Liver (tissue), 9 donors: ENCODE measurements around the gene RFLNA. TPM values are rescaled to one million over a fixed set of nuclear protein-coding genes. Genes with fewer than 3 reads are reported as not detected.

ENCODE experiments used
- DNase-seq: peaks from one replicate; pipeline ENCODE4 v3.0.0-alpha.2; 2017; ENCODE audit warnings: low spot score
- H3K27ac ChIP-seq, 2 donors: one replicate each; pipeline ENCODE4 v1.7.0; 2013; ENCODE audit warnings: inconsistent platforms in 2 of 2, low read length in 2 of 2, control low read depth in 1 of 2, low read depth in 1 of 2, mild to moderate bottlenecking in 1 of 2
- H3K27me3 ChIP-seq, 4 donors: one replicate each; pipeline versions ENCODE4 v1.6.1 to v1.7.0; 2013; ENCODE audit warnings: low read length in 3 of 4, inconsistent platforms in 1 of 4, mild to moderate bottlenecking in 1 of 4, moderate library complexity in 1 of 4; ENCODE audit not compliant: control insufficient read depth in 4 of 4, insufficient read depth in 4 of 4
- H3K36me3 ChIP-seq, 4 donors: one replicate each; pipeline versions ENCODE4 v1.6.1 to v1.7.0; 2013; ENCODE audit warnings: low read length in 3 of 4, mild to moderate bottlenecking in 3 of 4, low read depth in 1 of 4, moderate library complexity in 1 of 4; ENCODE audit not compliant: control insufficient read depth in 4 of 4, insufficient read depth in 3 of 4
- H3K4me1 ChIP-seq, 4 donors: one replicate each; pipeline versions ENCODE4 v1.6.1 to v1.7.0; 2013; ENCODE audit warnings: low read length in 3 of 4, mild to moderate bottlenecking in 3 of 4, moderate library complexity in 1 of 4; ENCODE audit not compliant: control insufficient read depth in 4 of 4, insufficient read depth in 4 of 4
- H3K4me3 ChIP-seq, 3 donors: one replicate each; pipeline versions ENCODE4 v1.6.1 to v1.7.0; 2013; ENCODE audit warnings: low read length in 3 of 3, control low read depth in 1 of 3, low read depth in 1 of 3, mild to moderate bottlenecking in 1 of 3
- H3K9ac ChIP-seq, 2 donors: one replicate each; pipeline ENCODE4 v1.7.0; 2013; ENCODE audit warnings: low read length in 2 of 2, mild to moderate bottlenecking in 2 of 2, moderate library complexity in 2 of 2, control low read depth in 1 of 2, low read depth in 1 of 2
- H3K9me3 ChIP-seq, 4 donors: one replicate each; pipeline versions ENCODE4 v1.6.1 to v1.7.0; 2013; ENCODE audit warnings: low read length in 3 of 4; ENCODE audit not compliant: control insufficient read depth in 4 of 4
- CTCF ChIP-seq: fragments of 150-350 bp; IDR thresholded peaks from 2 replicates; pipeline ENCODE4 v1.5.1; 2017; ENCODE audit warnings: improper control_type of control experiment, low read depth, low read length; ENCODE audit not compliant: missing input control
- FOXA1 ChIP-seq: IDR thresholded peaks from 2 replicates; pipeline ENCODE4 v1.6.1; 2016; ENCODE audit warnings: antibody characterized with exemption
- GABPA ChIP-seq, 2 donors: IDR thresholded peaks in 1 of 2; conservative IDR thresholded peaks in 1 of 2; 2 replicates each; pipeline ENCODE4 v1.6.1; 2016; ENCODE audit warnings: antibody characterized with exemption in 2 of 2, mild to moderate bottlenecking in 1 of 2, moderate library complexity in 1 of 2
- HNF4A ChIP-seq, 2 donors: conservative IDR thresholded peaks; 2 replicates each; pipeline ENCODE4 v1.6.1; 2016; ENCODE audit warnings: antibody characterized with exemption in 2 of 2, mild to moderate bottlenecking in 2 of 2
- HNF4G ChIP-seq: IDR thresholded peaks from 2 replicates; pipeline ENCODE4 v1.6.1; 2016; ENCODE audit warnings: antibody characterized with exemption
- JUND ChIP-seq, 2 donors: IDR thresholded peaks; 2 replicates each; pipeline ENCODE4 v1.6.1; 2016; ENCODE audit warnings: antibody characterized with exemption in 2 of 2
- RAD21 ChIP-seq, 2 donors: IDR thresholded peaks; 2 replicates each; pipeline ENCODE4 v1.6.1; 2016; ENCODE audit warnings: antibody characterized with exemption in 2 of 2, mild to moderate bottlenecking in 2 of 2
- RXRA ChIP-seq, 2 donors: IDR thresholded peaks; 2 replicates each; pipeline ENCODE4 v1.6.1; 2017 to 2018; ENCODE audit warnings: antibody characterized with exemption in 2 of 2, mild to moderate bottlenecking in 1 of 2
- SP1 ChIP-seq: IDR thresholded peaks from 2 replicates; pipeline ENCODE4 v1.6.1; 2018; ENCODE audit warnings: antibody characterized with exemption, mild to moderate bottlenecking
- ZBTB33 ChIP-seq: IDR thresholded peaks from 2 replicates; pipeline ENCODE4 v1.6.1; 2016; ENCODE audit warnings: antibody characterized with exemption
- WGBS: extraction: QIAGEN DNeasy Blood & Tissue Kit; methylation state at CpG from one replicate; pipeline ENCODE4 v1.1.7; 2013; 5-methylcytosine and 5-hydroxymethylcytosine counted together
- polyA plus RNA-seq, 2 donors: library from polyadenylated mRNA; stranded (reverse) in 1 of 2; unstranded in 1 of 2; fragments of 200-250 nt in 1 of 2; fragments of >200 nt in 1 of 2; fragmentation: Nextera tagmentation in 1 of 2; extraction: Ambion mirVana in 1 of 2; gene quantifications; one replicate each; pipeline versions ENCODE4 v1.2.1 to v1.2.3, GENCODE V29; 2013 to 2015
- total RNA-seq, 2 donors: library from RNA; depleted of rRNA; stranded (reverse); fragments of >200 nt; gene quantifications; one replicate each; pipeline ENCODE4 v1.2.3, GENCODE V29; 2014
- TF ChIP-seq, protein P1 (sequence below): IDR thresholded peaks from 2 replicates; pipeline ENCODE4 v1.6.1; 2016; ENCODE audit warnings: antibody characterized with exemption
- donor health status: healthy.
- donor health status: healthy.
- donor health status: healthy.
- donor health status: healthy.
- donor health status: healthy.

RFLNA gene
- total and polyA plus RNA-seq, 4 donors: 0.05 TPM; not detected in 2

DNA sequence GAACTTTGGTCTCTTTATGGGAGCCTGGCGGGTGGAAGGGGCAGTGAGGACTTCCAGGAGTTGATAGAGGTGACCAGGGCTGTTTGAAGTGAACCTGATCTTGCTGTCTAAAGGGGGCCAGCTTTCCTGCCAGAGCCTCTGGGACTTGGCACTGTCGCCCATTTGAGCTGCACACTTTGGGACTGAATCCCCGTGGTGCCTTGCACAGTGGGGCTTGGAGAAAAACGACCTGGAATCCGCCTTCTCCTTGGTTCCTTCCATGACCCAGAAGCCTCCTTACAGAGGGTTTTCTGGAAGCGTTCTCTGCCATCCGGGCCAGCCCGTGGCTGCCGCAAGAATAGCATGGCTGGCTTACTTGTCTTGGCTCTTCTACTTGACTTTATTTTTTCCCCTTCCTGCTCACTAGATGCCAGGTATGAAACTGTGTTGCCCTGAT lies 2.0 kb downstream of the RFLNA start (continued):
- TF ChIP-seq CTCF (no peak), GABPA (IDR thresholded peaks at IDR 0.05 in 1 of 2, conservative IDR thresholded peaks at IDR 0.05 in 1 of 2) (no peak), ZBTB33 (no peak)

- Histone ChIP-seq H3K27me3 (peaks cover 0 to 6% (median 0%) of the 10 kb centered on the region in 4 donors), H3K9me3 (no peaks in the 10 kb centered on the region), H3K36me3 (no peaks in the 10 kb centered on the region), H3K4me1 (peaks cover 0 to 8% (median 3%) of the 10 kb centered on the region in 4 donors), H3K4me3 (no peak overlapping the region), H3K27ac (no peak overlapping the region), H3K9ac (no peak overlapping the region)
- WGBS: 85% methylated on average over 4 of the region's 4 CpGs
- no peak for DNase-seq
- TF ChIP-seq HNF4G (no peak), CTCF (no peak)
Measured at GRCh38 chr12:124297389-124297788, 2.5 kb downstream of the RFLNA start.

- Histone ChIP-seq H3K9ac (no peak overlapping the region), H3K27ac (no peak overlapping the region), H3K4me3 (no peak overlapping the region), H3K9me3 (no peaks in the 10 kb centered on the region), H3K4me1 (peaks cover 0 to 8% (median 3%) of the 10 kb centered on the region in 4 donors), H3K36me3 (no peaks in the 10 kb centered on the region), H3K27me3 (peaks cover 0 to 6% (median 0%) of the 10 kb centered on the region in 4 donors)
- DNase-seq: no peak
- WGBS: 85% methylated on average over 19 of the region's 19 CpGs
- TF ChIP-seq, protein P1, sequence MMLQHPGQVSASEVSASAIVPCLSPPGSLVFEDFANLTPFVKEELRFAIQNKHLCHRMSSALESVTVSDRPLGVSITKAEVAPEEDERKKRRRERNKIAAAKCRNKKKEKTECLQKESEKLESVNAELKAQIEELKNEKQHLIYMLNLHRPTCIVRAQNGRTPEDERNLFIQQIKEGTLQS: no peak
- TF ChIP-seq FOXA1: no peak
- TF ChIP-seq HNF4A (conservative IDR thresholded peaks at IDR 0.05): no peak
- TF ChIP-seq SP1: no peak
- no peak for TF ChIP-seq RXRA (IDR thresholded peaks at IDR 0.05)
- TF ChIP-seq JUND (IDR thresholded peaks at IDR 0.05): no peak
- no peak for TF ChIP-seq CTCF
- TF ChIP-seq RAD21 (IDR thresholded peaks at IDR 0.05): no peak
Measured at GRCh38 chr12:124297856-124298255, 3.0 kb downstream of the RFLNA start.
